GM10266 (cell line): ENCODE data around the gene GDAP1L1.

ENCODE experiments used
- DNase-seq: peaks from one replicate; pipeline ENCODE4 v3.0.0; 2012; ENCODE audit errors: extremely low spot score
- CTCF ChIP-seq: IDR thresholded peaks from 2 replicates; pipeline ENCODE4 v1.5.1; 2012; ENCODE audit warnings: mild to moderate bottlenecking, low read depth; ENCODE audit not compliant: control insufficient read depth, insufficient read depth; ENCODE audit errors: missing control alignments

Gene GDAP1L1

GRCh38 chr20:44204832-44205215, 42.3 kb upstream of the GDAP1L1 start:
- TF ChIP-seq CTCF: no peak
- DNase-seq: no peak

- no peak for TF ChIP-seq CTCF
- no peak for DNase-seq
Measured at GRCh38 chr20:44206132-44206531, 41.0 kb upstream of the GDAP1L1 start.

GRCh38 chr20:44207126-44207723, 39.9 kb upstream of the GDAP1L1 start:
- TF ChIP-seq CTCF: no peak

GRCh38 chr20:44208165-44208564, 38.9 kb upstream of the GDAP1L1 start:
- TF ChIP-seq CTCF: no peak

More at GRCh38 chr20:44207126-44207723, 39.9 kb upstream of the GDAP1L1 start:
- no peak for DNase-seq

GRCh38 chr20:44208770-44209169, 38.3 kb upstream of the GDAP1L1 start:
- TF ChIP-seq CTCF: no peak
- no peak for DNase-seq

More at GRCh38 chr20:44208165-44208564, 38.9 kb upstream of the GDAP1L1 start:
- no peak for DNase-seq

GRCh38 chr20:44209686-44210405, 37.3 kb upstream of the GDAP1L1 start:
- TF ChIP-seq CTCF: peak; percentile 1
- DNase-seq: no peak
